Parathyroid adenoma (tissue), 2 donors: ENCODE data around the gene PTPRT.
A peak's percentile ranks its signal among the peaks of the same experiment; 100 is the strongest.

ENCODE experiments used
- H2AFZ ChIP-seq: fragments of 300-600 bp; sonication (generic); one replicate; pipeline ENCODE4 v1.7.0; 2017; ENCODE audit warnings: antibody characterized with exemption, mild to moderate bottlenecking
- H3K27ac ChIP-seq: fragments of 300-600 bp; sonication (generic); one replicate; pipeline ENCODE4 v1.7.0; 2017
- H3K27me3 ChIP-seq: fragments of 300-600 bp; sonication (generic); one replicate; pipeline ENCODE4 v1.7.0; 2017; ENCODE audit warnings: low read length; ENCODE audit not compliant: control insufficient read depth, insufficient read depth
- H3K36me3 ChIP-seq: fragments of 300-600 bp; sonication (generic); one replicate; pipeline ENCODE4 v1.7.0; 2017; ENCODE audit warnings: low read length; ENCODE audit not compliant: control insufficient read depth, insufficient read depth
- H3K4me1 ChIP-seq: fragments of 300-600 bp; sonication (generic); one replicate; pipeline ENCODE4 v1.7.0; 2017; ENCODE audit warnings: control low read depth
- H3K4me2 ChIP-seq: fragments of 300-600 bp; sonication (generic); one replicate; pipeline ENCODE4 v1.7.0; 2017; ENCODE audit warnings: low read length
- H3K4me3 ChIP-seq: fragments of 300-600 bp; sonication (generic); one replicate; pipeline ENCODE4 v1.7.0; 2017; ENCODE audit warnings: low read depth, low read length
- H3K79me2 ChIP-seq: fragments of 300-600 bp; sonication (generic); one replicate; pipeline ENCODE4 v1.7.0; 2017; ENCODE audit warnings: control low read depth
- H3K9ac ChIP-seq: fragments of 300-600 bp; sonication (generic); one replicate; pipeline ENCODE4 v1.7.0; 2017; ENCODE audit warnings: mild to moderate bottlenecking
- H3K9me3 ChIP-seq: fragments of 300-600 bp; sonication (generic); one replicate; pipeline ENCODE4 v1.7.0; 2017; ENCODE audit warnings: low read length; ENCODE audit not compliant: control insufficient read depth
- CTCF ChIP-seq: fragments of 300-600 bp; sonication (generic); IDR thresholded peaks from one replicate; pipeline ENCODE4 v1.7.0; 2017; ENCODE audit warnings: antibody characterized with exemption, mild to moderate bottlenecking
- donor health status: primary hyperparathyroidism.

Gene PTPRT

GRCh38 chr20:42352096-42352495 is 837.6 kb downstream of the PTPRT start:
- no peak overlapping the region for H3K27ac ChIP-seq
- H3K4me3 ChIP-seq, result no peak overlapping the region
- H3K27me3 ChIP-seq, result no peaks in the 10 kb centered on the region
- no peak for TF ChIP-seq CTCF
- no peaks in the 10 kb centered on the region for H3K79me2 ChIP-seq
- H3K9me3 ChIP-seq, result no peaks in the 10 kb centered on the region
- no peak overlapping the region for H3K9ac ChIP-seq
- H3K4me1 ChIP-seq, result peaks cover 30% of the 10 kb centered on the region
- no peak overlapping the region for H3K4me2 ChIP-seq
- H2AFZ ChIP-seq, result no peak overlapping the region
- H3K36me3 ChIP-seq, result no peaks in the 10 kb centered on the region

GRCh38 chr20:42350521-42350920 is 839.2 kb downstream of the PTPRT start:
- Histone ChIP-seq H3K4me2 (no peak overlapping the region), H3K4me1 (peaks cover 30% of the 10 kb centered on the region), H3K27me3 (no peaks in the 10 kb centered on the region), H3K36me3 (no peaks in the 10 kb centered on the region), H3K9ac (no peak overlapping the region), H2AFZ (peak overlapping the region; percentile 13), H3K27ac (peak overlapping the region; percentile 82), H3K9me3 (no peaks in the 10 kb centered on the region), H3K4me3 (no peak overlapping the region), H3K79me2 (no peaks in the 10 kb centered on the region)
- no peak for TF ChIP-seq CTCF

GRCh38 chr20:42346189-42347170 is 843.2 kb downstream of the PTPRT start:
- H3K4me1 ChIP-seq, result peaks cover 20% of the 10 kb centered on the region
- no peak overlapping the region for H3K4me3 ChIP-seq
- no peaks in the 10 kb centered on the region for H3K79me2 ChIP-seq
- TF ChIP-seq CTCF, result no peak
- no peak overlapping the region for H3K9ac ChIP-seq
- no peaks in the 10 kb centered on the region for H3K36me3 ChIP-seq
- H3K9me3 ChIP-seq, result no peaks in the 10 kb centered on the region
- no peak overlapping the region for H3K27ac ChIP-seq
- H3K4me2 ChIP-seq, result no peak overlapping the region
- no peak overlapping the region for H2AFZ ChIP-seq
- H3K27me3 ChIP-seq, result no peaks in the 10 kb centered on the region

- H2AFZ ChIP-seq, result no peak overlapping the region
- no peaks in the 10 kb centered on the region for H3K9me3 ChIP-seq
- H3K27me3 ChIP-seq, result no peaks in the 10 kb centered on the region
- no peak overlapping the region for H3K27ac ChIP-seq
- TF ChIP-seq CTCF, result no peak
- H3K4me2 ChIP-seq, result no peak overlapping the region
- H3K36me3 ChIP-seq, result no peaks in the 10 kb centered on the region
- no peaks in the 10 kb centered on the region for H3K79me2 ChIP-seq
- H3K4me3 ChIP-seq, result no peak overlapping the region
- no peak overlapping the region for H3K9ac ChIP-seq
- peaks cover 13% of the 10 kb centered on the region for H3K4me1 ChIP-seq
Measured at GRCh38 chr20:42341654-42342053, 848.1 kb downstream of the PTPRT start.
